OCI-LY3 (cell line): Measurements from ENCODE around the gene SORL1.

ENCODE experiments used
- H2AFZ ChIP-seq: fragments of 200-600, 300-600 bp; shearing (Covaris generic); 2 replicates; pipeline ENCODE4 v1.6.0; 2014; ENCODE audit warnings: antibody characterized with exemption, low read depth, low read length
- H3K27ac ChIP-seq: fragments of 200-600, 300-600 bp; sonication (generic); 2 replicates; pipeline ENCODE4 v1.5.1; 2014; ENCODE audit warnings: mild to moderate bottlenecking, low read length, moderate library complexity, mixed read lengths
- H3K27me3 ChIP-seq: fragments of 200-600, 300-600 bp; sonication (generic); 2 replicates; pipeline ENCODE4 v1.6.1; 2014; ENCODE audit warnings: low read depth, low read length, mixed read lengths
- H3K36me3 ChIP-seq: fragments of 200-600, 300-600 bp; sonication (generic); replicated peaks from 2 replicates; pipeline ENCODE3; 2014; ENCODE audit warnings: low read depth, low read length, mixed read lengths
- H3K4me1 ChIP-seq: fragments of 300-600, 200-600 bp; sonication (generic); 2 replicates; pipeline ENCODE4 v1.6.1; 2014; ENCODE audit warnings: low read length, mixed read lengths
- H3K4me2 ChIP-seq: fragments of 200-600, 300-600 bp; sonication (generic); 2 replicates; pipeline ENCODE4 v1.6.1; 2014; ENCODE audit warnings: low read length, mixed read lengths
- H3K4me3 ChIP-seq: fragments of 300-600, 200-600 bp; sonication (generic); 2 replicates; pipeline ENCODE4 v1.5.1; 2014; ENCODE audit warnings: antibody characterized with exemption, mild to moderate bottlenecking, low read length, moderate library complexity
- H3K79me2 ChIP-seq: fragments of 300-600, 200-600 bp; shearing (Covaris generic); 2 replicates; pipeline ENCODE4 v1.6.1; 2014; ENCODE audit warnings: mild to moderate bottlenecking, low read length, mixed read lengths
- H3K9ac ChIP-seq: fragments of 300-600, 200-600 bp; shearing (Covaris generic); 2 replicates; pipeline ENCODE4 v1.6.0; 2014; ENCODE audit warnings: mild to moderate bottlenecking, low read length, moderate library complexity
- H3K9me3 ChIP-seq: fragments of 200-600, 300-600 bp; shearing (Covaris generic); 2 replicates; pipeline ENCODE4 v1.6.1; 2014; ENCODE audit warnings: low read length, mixed read lengths; ENCODE audit not compliant: insufficient read depth
- H4K20me1 ChIP-seq: fragments of 200-600, 300-600 bp; sonication (generic); 2 replicates; pipeline ENCODE4 v1.6.1; 2016; ENCODE audit warnings: low read length, mixed read lengths; ENCODE audit not compliant: insufficient read depth
- CTCF ChIP-seq: fragments of 200-600, 300-600 bp; sonication (generic); IDR thresholded peaks from 2 replicates; pipeline ENCODE4 v1.5.1; 2014; ENCODE audit warnings: antibody characterized with exemption, low read length, low read depth
- EZH2phosphoT487 ChIP-seq: fragments of 200-600 bp; shearing (Covaris generic); IDR thresholded peaks from 2 replicates; pipeline ENCODE4 v1.6.1; 2018; ENCODE audit warnings: antibody characterized with exemption, mixed run types, low read depth

The SORL1 gene

GRCh38 chr11:121606354-121606753 lies 154.2 kb downstream of the SORL1 start:
- no peaks in the 10 kb centered on the region for H3K4me1 ChIP-seq
- peaks cover 8% of the 10 kb centered on the region; the same call in 1 of the 2 replicates for H4K20me1 ChIP-seq
- no peak overlapping the region for H3K27ac ChIP-seq
- no peak overlapping the region for H3K4me2 ChIP-seq
- peaks cover 97% of the 10 kb centered on the region for H3K36me3 ChIP-seq
- H3K9me3 ChIP-seq = no peaks in the 10 kb centered on the region
- H3K4me3 ChIP-seq = no peak overlapping the region
- TF ChIP-seq CTCF = no peak
- no peak for TF ChIP-seq EZH2phosphoT487
- H3K9ac ChIP-seq = no peak overlapping the region
- H2AFZ ChIP-seq = no peak overlapping the region
- no peaks in the 10 kb centered on the region for H3K27me3 ChIP-seq
- H3K79me2 ChIP-seq = peaks cover 12% of the 10 kb centered on the region; the same call in 1 of the 2 replicates

- Histone ChIP-seq H3K4me1 (no peaks in the 10 kb centered on the region), H3K36me3 (peaks cover 97% of the 10 kb centered on the region), H3K4me3 (no peak overlapping the region), H3K27ac (no peak overlapping the region), H4K20me1 (peaks cover 8% of the 10 kb centered on the region; the same call in 1 of the 2 replicates), H3K9ac (no peak overlapping the region), H3K27me3 (no peaks in the 10 kb centered on the region), H2AFZ (no peak overlapping the region), H3K9me3 (no peaks in the 10 kb centered on the region), H3K4me2 (no peak overlapping the region), H3K79me2 (peaks cover 7% of the 10 kb centered on the region; the same call in 1 of the 2 replicates)
- TF ChIP-seq CTCF = no peak
- TF ChIP-seq EZH2phosphoT487 = no peak
Observed at GRCh38 chr11:121607341-121607740, 155.2 kb downstream of the SORL1 start.

- no peak overlapping the region for H3K4me3 ChIP-seq
- no peaks in the 10 kb centered on the region for H3K27me3 ChIP-seq
- peaks cover 97% of the 10 kb centered on the region for H3K36me3 ChIP-seq
- H3K4me1 ChIP-seq = no peaks in the 10 kb centered on the region
- H3K79me2 ChIP-seq = no peaks in the 10 kb centered on the region
- no peaks in the 10 kb centered on the region for H4K20me1 ChIP-seq
- H3K9ac ChIP-seq = no peak overlapping the region
- no peaks in the 10 kb centered on the region for H3K9me3 ChIP-seq
- no peak overlapping the region for H2AFZ ChIP-seq
- H3K27ac ChIP-seq = no peak overlapping the region
- no peak overlapping the region for H3K4me2 ChIP-seq
- TF ChIP-seq CTCF = no peak
- TF ChIP-seq EZH2phosphoT487 = no peak
Observed at GRCh38 chr11:121608545-121609098, 156.5 kb downstream of the SORL1 start.

- Histone ChIP-seq H3K36me3 (peaks cover 98% of the 10 kb centered on the region), H3K79me2 (no peaks in the 10 kb centered on the region), H3K9me3 (no peaks in the 10 kb centered on the region), H3K9ac (no peak overlapping the region), H3K4me2 (no peak overlapping the region), H4K20me1 (no peaks in the 10 kb centered on the region), H2AFZ (no peak overlapping the region), H3K4me1 (no peaks in the 10 kb centered on the region), H3K27ac (no peak overlapping the region), H3K4me3 (no peak overlapping the region), H3K27me3 (no peaks in the 10 kb centered on the region)
- TF ChIP-seq EZH2phosphoT487 = no peak
- TF ChIP-seq CTCF = no peak
Observed at GRCh38 chr11:121610706-121611105, 158.6 kb downstream of the SORL1 start.
